Chondrocyte (in vitro differentiated cells): ENCODE results near the gene ROBO2. TPM values are rescaled to one million over a fixed set of nuclear protein-coding genes. Genes with fewer than 3 reads are reported as not detected.

ENCODE experiments used
- DNase-seq: peaks from one replicate; pipeline ENCODE4 v3.0.0; 2021; ENCODE audit warnings: mixed read lengths, low spot score
- H3K27ac Mint-ChIP-seq: one replicate; pipeline ENCODE4 v1.8.0; 2021; ENCODE audit warnings: mild to moderate bottlenecking, moderate library complexity, mixed read lengths; ENCODE audit not compliant: unreplicated experiment
- H3K27me3 Mint-ChIP-seq: 2 replicates; pipeline ENCODE4 v1.8.0; 2021; ENCODE audit warnings: low read depth, mixed read lengths
- H3K36me3 Mint-ChIP-seq: 2 replicates; pipeline ENCODE4 v1.8.0; 2021; ENCODE audit warnings: low read depth, mixed read lengths
- H3K4me1 Mint-ChIP-seq: 2 replicates; pipeline ENCODE4 v1.8.0; 2021; ENCODE audit warnings: low read depth, mild to moderate bottlenecking, mixed read lengths
- H3K4me3 Mint-ChIP-seq: one replicate; pipeline ENCODE4 v1.8.0; 2021; ENCODE audit warnings: mild to moderate bottlenecking, moderate library complexity, mixed read lengths; ENCODE audit not compliant: unreplicated experiment
- H3K9me3 Mint-ChIP-seq: 2 replicates; pipeline ENCODE4 v1.8.0; 2021; ENCODE audit warnings: low read depth, mixed read lengths
- total RNA-seq: library from RNA; stranded (reverse); gene quantifications from 3 replicates; pipeline ENCODE4 v1.2.1, GENCODE V29; 2021
- TF ChIP-seq, protein P1 (sequence below): fragments of 200-600 bp; sonication (generic); IDR thresholded peaks from 2 replicates; pipeline ENCODE4 v1.5.0; 2021; ENCODE audit warnings: antibody characterized with exemption, mild to moderate bottlenecking, moderate library complexity

ROBO2 gene
- total RNA-seq, 1 donor from 2014 or later = 1.7 TPM

GRCh38 chr3:77244981-77245380 is 205.1 kb downstream of the ROBO2 start:
- TF ChIP-seq, protein P1, sequence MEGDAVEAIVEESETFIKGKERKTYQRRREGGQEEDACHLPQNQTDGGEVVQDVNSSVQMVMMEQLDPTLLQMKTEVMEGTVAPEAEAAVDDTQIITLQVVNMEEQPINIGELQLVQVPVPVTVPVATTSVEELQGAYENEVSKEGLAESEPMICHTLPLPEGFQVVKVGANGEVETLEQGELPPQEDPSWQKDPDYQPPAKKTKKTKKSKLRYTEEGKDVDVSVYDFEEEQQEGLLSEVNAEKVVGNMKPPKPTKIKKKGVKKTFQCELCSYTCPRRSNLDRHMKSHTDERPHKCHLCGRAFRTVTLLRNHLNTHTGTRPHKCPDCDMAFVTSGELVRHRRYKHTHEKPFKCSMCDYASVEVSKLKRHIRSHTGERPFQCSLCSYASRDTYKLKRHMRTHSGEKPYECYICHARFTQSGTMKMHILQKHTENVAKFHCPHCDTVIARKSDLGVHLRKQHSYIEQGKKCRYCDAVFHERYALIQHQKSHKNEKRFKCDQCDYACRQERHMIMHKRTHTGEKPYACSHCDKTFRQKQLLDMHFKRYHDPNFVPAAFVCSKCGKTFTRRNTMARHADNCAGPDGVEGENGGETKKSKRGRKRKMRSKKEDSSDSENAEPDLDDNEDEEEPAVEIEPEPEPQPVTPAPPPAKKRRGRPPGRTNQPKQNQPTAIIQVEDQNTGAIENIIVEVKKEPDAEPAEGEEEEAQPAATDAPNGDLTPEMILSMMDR = no peak
- Mint-ChIP-seq H3K4me3 (no peak overlapping the region), H3K4me1 (peaks cover 30% of the 10 kb centered on the region), H3K27ac (no peak overlapping the region), H3K9me3 (no peaks in the 10 kb centered on the region), H3K36me3 (no peaks in the 10 kb centered on the region), H3K27me3 (no peaks in the 10 kb centered on the region)
- DNase-seq = no peak

DNA sequence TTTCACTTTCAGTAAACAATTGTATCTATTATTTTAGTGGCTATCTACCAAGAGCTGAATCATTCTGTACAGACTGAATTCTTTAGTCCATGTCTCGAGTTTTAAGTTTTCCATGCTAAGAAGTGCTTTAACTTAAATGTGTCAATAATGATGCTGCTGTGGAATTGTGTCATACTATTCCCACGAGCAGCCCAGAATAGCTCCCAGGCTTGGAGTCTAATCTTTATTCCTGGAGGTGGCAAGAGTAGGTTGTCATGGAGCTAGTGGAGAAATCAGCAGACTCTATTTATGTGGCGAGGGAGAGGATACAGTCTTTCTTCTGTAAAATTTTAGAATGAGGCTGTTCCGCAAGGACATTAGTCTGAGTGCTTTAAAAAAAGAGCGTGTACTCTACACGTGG is 207.2 kb downstream of the ROBO2 start:
- no peaks in the 10 kb centered on the region for H3K27me3 Mint-ChIP-seq
- DNase-seq = no peak
- TF ChIP-seq, protein P1 = no peak
- H3K36me3 Mint-ChIP-seq = no peaks in the 10 kb centered on the region
- H3K4me3 Mint-ChIP-seq = no peak overlapping the region
- H3K27ac Mint-ChIP-seq = peak overlapping the region; percentile 38
- peaks cover 30% of the 10 kb centered on the region for H3K4me1 Mint-ChIP-seq
- H3K9me3 Mint-ChIP-seq = no peaks in the 10 kb centered on the region

DNA sequence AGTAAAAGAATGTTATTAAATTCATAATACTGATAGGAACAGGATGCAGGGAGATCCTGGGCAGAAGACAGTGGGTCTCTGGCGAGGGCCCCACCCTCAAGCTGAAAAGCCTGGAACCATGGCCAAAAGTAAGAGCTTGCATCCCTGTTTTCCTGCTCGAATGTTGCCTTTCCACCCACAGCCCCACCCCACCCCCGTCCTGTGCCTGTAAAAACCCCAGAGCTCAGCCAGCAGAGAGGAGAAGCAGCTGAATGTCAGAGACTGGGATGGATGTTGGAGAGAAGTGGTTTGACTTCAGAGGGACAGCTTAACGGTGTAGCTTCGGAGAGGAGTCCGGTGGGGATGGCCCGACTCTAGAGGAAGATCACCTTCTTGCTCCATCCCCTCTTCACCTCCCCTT is 207.9 kb downstream of the ROBO2 start:
- DNase-seq = no peak
- peak overlapping the region; percentile 24 for H3K27ac Mint-ChIP-seq

GRCh38 chr3:77248420-77248819 is 208.5 kb downstream of the ROBO2 start:
- H3K4me3 Mint-ChIP-seq = no peak overlapping the region
- no peaks in the 10 kb centered on the region for H3K9me3 Mint-ChIP-seq
- peaks cover 30% of the 10 kb centered on the region for H3K4me1 Mint-ChIP-seq
- DNase-seq = no peak
- no peaks in the 10 kb centered on the region for H3K36me3 Mint-ChIP-seq
- TF ChIP-seq, protein P1 = no peak
- H3K27ac Mint-ChIP-seq = no peak overlapping the region
- H3K27me3 Mint-ChIP-seq = no peaks in the 10 kb centered on the region

More for the DNA sequence above, 207.9 kb downstream of the ROBO2 start:
- H3K36me3 Mint-ChIP-seq = no peaks in the 10 kb centered on the region
- H3K27me3 Mint-ChIP-seq = no peaks in the 10 kb centered on the region
- H3K4me1 Mint-ChIP-seq = peaks cover 30% of the 10 kb centered on the region
- TF ChIP-seq, protein P1 = no peak
- H3K4me3 Mint-ChIP-seq = no peak overlapping the region
- H3K9me3 Mint-ChIP-seq = no peaks in the 10 kb centered on the region

- H3K4me3 Mint-ChIP-seq = no peak overlapping the region
- H3K4me1 Mint-ChIP-seq = peaks cover 15% of the 10 kb centered on the region
- TF ChIP-seq, protein P1 = no peak
- H3K36me3 Mint-ChIP-seq = no peaks in the 10 kb centered on the region
- no peak for DNase-seq
- H3K9me3 Mint-ChIP-seq = no peaks in the 10 kb centered on the region
- no peaks in the 10 kb centered on the region for H3K27me3 Mint-ChIP-seq
- H3K27ac Mint-ChIP-seq = no peak overlapping the region
Observed at GRCh38 chr3:77251136-77251535, 211.2 kb downstream of the ROBO2 start.
